ENCODE data around the gene FMN2. TPM values are rescaled to one million over a fixed set of nuclear protein-coding genes. Genes with fewer than 3 reads are reported as not detected.

FMN2 gene
- total RNA-seq, 2 experiments from 2014 or later, result not detected

DNA sequence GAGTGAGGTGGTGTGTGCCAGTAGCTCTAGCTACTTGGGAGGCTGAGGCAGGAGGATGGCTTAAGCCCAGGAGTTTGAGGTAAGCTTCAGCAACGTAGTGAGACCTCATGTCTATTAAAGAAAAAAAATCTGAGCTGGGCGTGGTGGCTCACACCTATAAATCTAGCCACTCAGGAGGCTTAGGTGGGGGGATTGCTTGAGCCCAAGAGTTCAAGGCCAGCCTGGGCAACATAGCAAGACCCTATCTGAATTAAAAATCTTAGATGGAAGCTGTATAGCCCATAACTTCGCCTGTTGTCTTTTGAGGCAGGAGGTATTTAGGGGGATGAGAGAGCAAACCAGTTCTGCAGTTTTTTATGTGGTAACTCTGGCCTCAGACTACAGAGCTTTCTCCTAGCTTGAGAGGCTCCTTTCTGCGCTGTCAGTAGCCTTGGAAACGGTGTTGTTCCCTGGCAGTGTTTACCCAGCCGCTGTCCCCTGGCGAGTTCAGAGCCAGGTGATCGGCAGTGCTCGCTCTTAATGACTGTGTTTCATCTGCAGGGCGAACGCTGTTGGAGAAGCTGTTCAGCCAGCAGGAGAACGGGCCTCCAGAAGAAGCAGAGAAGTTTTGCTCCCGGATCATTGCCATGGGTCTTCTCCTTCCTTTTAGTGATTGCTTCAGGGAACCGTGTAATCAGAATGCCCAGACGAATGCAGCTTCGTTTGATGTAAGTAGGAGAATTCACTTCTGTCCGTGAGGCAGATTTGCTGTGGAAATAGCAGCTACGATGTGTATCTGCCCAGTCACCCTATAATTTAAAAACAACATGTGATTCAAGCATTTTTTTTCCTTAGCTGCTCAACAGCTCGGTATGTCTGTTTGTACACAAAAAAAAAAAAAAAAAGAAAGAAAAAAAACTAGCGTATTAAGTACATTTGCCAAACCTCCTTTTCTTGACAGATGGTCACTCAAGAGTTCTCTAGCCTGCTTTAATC lies 31.2 kb downstream of the FMN2 start:
- Histone ChIP-seq H3K4me3 (ENCODE audit: low read length) (no peak overlapping the region), H3K36me3 (ENCODE audit: insufficient read depth, low read length) (no peaks in the 10 kb centered on the region), H3K9me3 (ENCODE audit: control insufficient read depth in 1 of 2, insufficient read depth in 1 of 2, low read length in 2 of 2) (peaks cover 0 to 11% of the 10 kb centered on the region in 2 experiments), H3K27me3 (ENCODE audit: control insufficient read depth in 1 of 2, insufficient read depth in 2 of 2, low read length in 2 of 2) (no peaks in the 10 kb centered on the region), H3K4me1 (ENCODE audit: insufficient read depth, low read length) (no peaks in the 10 kb centered on the region), H3K27ac (ENCODE audit: low read depth in 1 of 2, low read length in 2 of 2) (no peak overlapping the region)
- Mint-ChIP-seq H3K9me3 (peaks cover 5% of the 10 kb centered on the region), H3K36me3 (ENCODE audit: low read depth) (no peaks in the 10 kb centered on the region), H3K4me3 (no peak overlapping the region), H3K27me3 (no peaks in the 10 kb centered on the region), H3K4me1 (ENCODE audit: low read depth) (no peaks in the 10 kb centered on the region), H3K27ac (no peak overlapping the region)
- no peak for DNase-seq
- TF ChIP-seq CTCF (IDR thresholded peaks at IDR 0.05), result no peak
- intact Hi-C loops (cut with DNase I, micrococcal nuclease), result no loop called here
- CTCF ChIA-PET, result no interaction called here
- ATAC-seq (ENCODE audit: poor library complexity), result no peak
- POLR2A ChIA-PET, result no interaction called here

DNA sequence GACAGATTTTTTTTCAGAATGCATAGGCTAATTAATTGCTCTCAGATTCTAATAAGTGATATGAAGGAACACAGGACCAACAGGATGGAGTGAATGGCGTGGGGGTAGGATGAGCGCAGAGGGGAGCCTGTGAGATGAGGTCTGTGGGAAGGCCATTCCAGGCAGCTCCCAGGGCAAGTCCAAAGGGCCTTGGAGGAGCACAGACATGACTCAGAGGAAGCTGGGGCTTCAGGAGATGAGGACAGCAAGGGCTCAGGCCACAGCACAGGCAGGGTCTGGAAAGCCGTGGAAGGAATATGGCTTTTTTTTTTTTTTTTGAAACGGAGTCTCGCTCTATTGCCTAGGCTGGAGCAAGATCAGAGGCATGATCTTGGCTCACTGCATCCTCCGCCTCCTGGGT lies 35.1 kb downstream of the FMN2 start:
- intact Hi-C loops (cut with DNase I, micrococcal nuclease), result no loop called here
- CTCF ChIA-PET, result no interaction called here
- no peaks in the 10 kb centered on the region for H3K4me1 ChIP-seq (ENCODE audit: insufficient read depth, low read length)
- peaks cover 5% of the 10 kb centered on the region for H3K9me3 Mint-ChIP-seq
- no peaks in the 10 kb centered on the region for H3K27me3 ChIP-seq (ENCODE audit: control insufficient read depth in 1 of 2, insufficient read depth in 2 of 2, low read length in 2 of 2)
- no peak overlapping the region for H3K27ac ChIP-seq (ENCODE audit: low read depth in 1 of 2, low read length in 2 of 2)
- POLR2A ChIA-PET, result no interaction called here
- no peak overlapping the region for H3K4me3 ChIP-seq (ENCODE audit: low read length)
- ATAC-seq (ENCODE audit: poor library complexity), result no peak
- H3K36me3 Mint-ChIP-seq (ENCODE audit: low read depth), result no peaks in the 10 kb centered on the region
- H3K27ac Mint-ChIP-seq, result no peak overlapping the region
- H3K36me3 ChIP-seq (ENCODE audit: insufficient read depth, low read length), result no peaks in the 10 kb centered on the region
- H3K4me1 Mint-ChIP-seq (ENCODE audit: low read depth), result no peaks in the 10 kb centered on the region
- no peak for TF ChIP-seq CTCF (IDR thresholded peaks at IDR 0.05)
- no peak overlapping the region for H3K4me3 Mint-ChIP-seq
- H3K27me3 Mint-ChIP-seq, result no peaks in the 10 kb centered on the region
- no peak for DNase-seq
- H3K9me3 ChIP-seq (ENCODE audit: control insufficient read depth in 1 of 2, insufficient read depth in 1 of 2, low read length in 2 of 2), result no peaks in the 10 kb centered on the region

GRCh38 chr1:240128366-240128765 lies 36.7 kb downstream of the FMN2 start:
- no peak overlapping the region for H3K27ac ChIP-seq (ENCODE audit: low read depth in 1 of 2, low read length in 2 of 2)
- Mint-ChIP-seq H3K27me3 (no peaks in the 10 kb centered on the region), H3K4me1 (ENCODE audit: low read depth) (no peaks in the 10 kb centered on the region), H3K36me3 (ENCODE audit: low read depth) (no peaks in the 10 kb centered on the region), H3K4me3 (no peak overlapping the region), H3K9me3 (peaks cover 5% of the 10 kb centered on the region), H3K27ac (no peak overlapping the region)
- intact Hi-C loops (cut with DNase I, micrococcal nuclease), result no loop called here
- ATAC-seq (ENCODE audit: poor library complexity) (no peak), DNase-seq (no peak)
- ChIA-PET POLR2A (no interaction called here), CTCF (no interaction called here)
- H3K9me3 ChIP-seq (ENCODE audit: control insufficient read depth in 1 of 2, insufficient read depth in 1 of 2, low read length in 2 of 2), result no peaks in the 10 kb centered on the region
- TF ChIP-seq CTCF (IDR thresholded peaks at IDR 0.05), result no peak
- H3K27me3 ChIP-seq (ENCODE audit: control insufficient read depth in 1 of 2, insufficient read depth in 2 of 2, low read length in 2 of 2), result no peaks in the 10 kb centered on the region
- H3K4me3 ChIP-seq (ENCODE audit: low read length), result no peak overlapping the region
- H3K36me3 ChIP-seq (ENCODE audit: insufficient read depth, low read length), result no peaks in the 10 kb centered on the region
- no peaks in the 10 kb centered on the region for H3K4me1 ChIP-seq (ENCODE audit: insufficient read depth, low read length)
